Activated CD8-positive, alpha-beta memory T cell treated with anti-CD3 and anti-CD28 coated beads, Interleukin-2, amount 10 ng/mL, durations not matched to agents 7 days and 5 days (primary cell): ENCODE data around the gene IFNL3. TPM values are rescaled to one million over a fixed set of nuclear protein-coding genes. Genes with fewer than 3 reads are reported as not detected.
"Not testable (repeated sequence)": the region's sequence is repeated elsewhere in the genome, so short reads cannot be mapped to it uniquely, and the experiment has no call there.

Experiments used
- ATAC-seq: fragments of 150-1000 bp; cut with Tn5 transposase; one replicate; pipeline ENCODE4 v1.10.0; 2021; ENCODE audit warnings: moderate library complexity
- CTCF ChIA-PET: fragments of 350-600 bp; sonication (Branson Sonifier 250); formaldehyde crosslinking; loops from one replicate; lab custom pipeline; 2021; ENCODE audit warnings: antibody characterized with exemption; lab: Charles Lee
- DNase-seq: peaks from one replicate; pipeline ENCODE4 v3.0.0-alpha.2; 2020
- H3K27ac Mint-ChIP-seq: one replicate; pipeline ENCODE4 v1.8.0; 2021; ENCODE audit warnings: mild to moderate bottlenecking, mixed read lengths
- H3K27me3 Mint-ChIP-seq: one replicate; pipeline ENCODE4 v1.8.0; 2021; ENCODE audit warnings: mixed read lengths
- H3K36me3 Mint-ChIP-seq: one replicate; pipeline ENCODE4 v1.8.0; 2021; ENCODE audit warnings: mild to moderate bottlenecking, mixed read lengths
- H3K4me1 Mint-ChIP-seq: one replicate; pipeline ENCODE4 v1.8.0; 2021; ENCODE audit warnings: mixed read lengths
- H3K4me3 Mint-ChIP-seq: one replicate; pipeline ENCODE4 v1.8.0; 2021; ENCODE audit warnings: mild to moderate bottlenecking, moderate library complexity, mixed read lengths
- H3K9me3 Mint-ChIP-seq: one replicate; pipeline ENCODE4 v1.8.0; 2022; ENCODE audit warnings: low read depth, mixed read lengths
- total RNA-seq, 2 experiments: library from RNA; stranded (reverse); gene quantifications; one replicate each; pipeline ENCODE4 v1.2.3, GENCODE V29; 2021

IFNL3 gene
- total RNA-seq, result under 1 TPM in 1 of 2 experiments, not detected in 1; 0.42 TPM

GRCh38 chr19:39244410-39245100 lies at the start of gene IFNL3:
TSS of gene IFNL3 (minus strand) at chr19:39245006. CDS start at chr19:39244967, 39 bp downstream.
- H3K9me3 Mint-ChIP-seq, ATAC-seq, H3K4me1 Mint-ChIP-seq, H3K4me3 Mint-ChIP-seq, DNase-seq, H3K27ac Mint-ChIP-seq, CTCF ChIA-PET, H3K36me3 Mint-ChIP-seq: not testable (repeated sequence)
- H3K27me3 Mint-ChIP-seq, result peaks cover 15% of the 10 kb centered on the region

- peaks cover 27% of the 10 kb centered on the region for H3K4me1 Mint-ChIP-seq
- no peak overlapping the region for H3K27ac Mint-ChIP-seq
- DNase-seq (no peak), ATAC-seq (no peak)
- no peaks in the 10 kb centered on the region for H3K9me3 Mint-ChIP-seq
- peaks cover 2% of the 10 kb centered on the region for H3K36me3 Mint-ChIP-seq
- no peak overlapping the region for H3K4me3 Mint-ChIP-seq
- CTCF ChIA-PET, result interaction anchor here (0.9 kb wide), 2 partner anchors 19 to 173 kb away, joined by 3 read pairs; no protein-coding TSS in a partner anchor
- H3K27me3 Mint-ChIP-seq, result peaks cover 31% of the 10 kb centered on the region
Observed at GRCh38 chr19:39293394-39293793, 48.6 kb upstream of the IFNL3 start.

- H3K4me3 Mint-ChIP-seq, result no peak overlapping the region
- ATAC-seq (no peak), DNase-seq (no peak)
- no peaks in the 10 kb centered on the region for H3K4me1 Mint-ChIP-seq
- peaks cover 27% of the 10 kb centered on the region for H3K27me3 Mint-ChIP-seq
- peaks cover 2% of the 10 kb centered on the region for H3K36me3 Mint-ChIP-seq
- H3K9me3 Mint-ChIP-seq, result no peaks in the 10 kb centered on the region
- CTCF ChIA-PET, result no interaction called here
- no peak overlapping the region for H3K27ac Mint-ChIP-seq
Observed at GRCh38 chr19:39284032-39284431, 39.2 kb upstream of the IFNL3 start.

GRCh38 chr19:39282021-39282420 lies 37.2 kb upstream of the IFNL3 start:
- Mint-ChIP-seq H3K9me3 (no peaks in the 10 kb centered on the region), H3K4me3 (no peak overlapping the region), H3K4me1 (peaks cover 2% of the 10 kb centered on the region), H3K36me3 (peaks cover 2% of the 10 kb centered on the region), H3K27me3 (peaks cover 18% of the 10 kb centered on the region), H3K27ac (no peak overlapping the region)
- ATAC-seq, result no peak
- CTCF ChIA-PET, result no interaction called here
- no peak for DNase-seq

- Mint-ChIP-seq H3K4me1 (peaks cover 2% of the 10 kb centered on the region), H3K36me3 (no peaks in the 10 kb centered on the region), H3K27me3 (peaks cover 8% of the 10 kb centered on the region), H3K9me3 (no peaks in the 10 kb centered on the region), H3K27ac (no peak overlapping the region), H3K4me3 (no peak overlapping the region)
- DNase-seq (no peak), ATAC-seq (no peak)
- CTCF ChIA-PET, result no interaction called here
Observed at GRCh38 chr19:39277598-39277997, 32.8 kb upstream of the IFNL3 start.

- H3K27me3 Mint-ChIP-seq, result peaks cover 8% of the 10 kb centered on the region
- H3K4me3 Mint-ChIP-seq, result no peak overlapping the region
- no peak for ATAC-seq
- CTCF ChIA-PET, result no interaction called here
- no peak overlapping the region for H3K27ac Mint-ChIP-seq
- H3K9me3 Mint-ChIP-seq, result no peaks in the 10 kb centered on the region
- peaks cover 2% of the 10 kb centered on the region for H3K4me1 Mint-ChIP-seq
- no peaks in the 10 kb centered on the region for H3K36me3 Mint-ChIP-seq
- no peak for DNase-seq
Observed at GRCh38 chr19:39276740-39277139, 31.9 kb upstream of the IFNL3 start.

- CTCF ChIA-PET, result no interaction called here
- H3K36me3 Mint-ChIP-seq, result no peaks in the 10 kb centered on the region
- H3K9me3 Mint-ChIP-seq, result no peaks in the 10 kb centered on the region
- DNase-seq (no peak), ATAC-seq (no peak)
- peaks cover 2% of the 10 kb centered on the region for H3K4me1 Mint-ChIP-seq
- H3K27me3 Mint-ChIP-seq, result peaks cover 14% of the 10 kb centered on the region
- H3K4me3 Mint-ChIP-seq, result no peak overlapping the region
- H3K27ac Mint-ChIP-seq, result no peak overlapping the region
Observed at GRCh38 chr19:39275578-39275977, 30.8 kb upstream of the IFNL3 start.

- H3K27me3 Mint-ChIP-seq, result peaks cover 18% of the 10 kb centered on the region
- ATAC-seq, H3K27ac Mint-ChIP-seq, H3K36me3 Mint-ChIP-seq, CTCF ChIA-PET, H3K4me3 Mint-ChIP-seq, H3K4me1 Mint-ChIP-seq, H3K9me3 Mint-ChIP-seq, DNase-seq: not testable (repeated sequence)
Observed at GRCh38 chr19:39273859-39274258, 29.1 kb upstream of the IFNL3 start.

- Mint-ChIP-seq H3K27ac (no peak overlapping the region), H3K27me3 (peaks cover 20% of the 10 kb centered on the region), H3K36me3 (no peaks in the 10 kb centered on the region), H3K4me1 (no peaks in the 10 kb centered on the region), H3K9me3 (no peaks in the 10 kb centered on the region), H3K4me3 (no peak overlapping the region)
- CTCF ChIA-PET, result no interaction called here
- DNase-seq (no peak), ATAC-seq (no peak)
Observed at GRCh38 chr19:39270036-39270871, 25.4 kb upstream of the IFNL3 start.

GRCh38 chr19:39269369-39269768 lies 24.6 kb upstream of the IFNL3 start:
- DNase-seq, H3K36me3 Mint-ChIP-seq, H3K9me3 Mint-ChIP-seq, H3K4me3 Mint-ChIP-seq, ATAC-seq, CTCF ChIA-PET, H3K4me1 Mint-ChIP-seq, H3K27ac Mint-ChIP-seq: not testable (repeated sequence)
- peaks cover 27% of the 10 kb centered on the region for H3K27me3 Mint-ChIP-seq

GRCh38 chr19:39268531-39269223 lies 23.9 kb upstream of the IFNL3 start:
- H3K4me3 Mint-ChIP-seq, ATAC-seq, DNase-seq, CTCF ChIA-PET, H3K9me3 Mint-ChIP-seq, H3K36me3 Mint-ChIP-seq, H3K4me1 Mint-ChIP-seq, H3K27ac Mint-ChIP-seq: not testable (repeated sequence)
- peaks cover 33% of the 10 kb centered on the region for H3K27me3 Mint-ChIP-seq

- H3K4me1 Mint-ChIP-seq, H3K27ac Mint-ChIP-seq, H3K9me3 Mint-ChIP-seq, H3K4me3 Mint-ChIP-seq, DNase-seq, H3K36me3 Mint-ChIP-seq: not testable (repeated sequence)
- peaks cover 39% of the 10 kb centered on the region for H3K27me3 Mint-ChIP-seq
- CTCF ChIA-PET, result interaction anchor here (1.0 kb wide), 1 partner anchor 177 kb away, joined by 5 read pairs; the partner anchor contains the start of gene SUPT5H
- peak; percentile 60 for ATAC-seq
Observed at GRCh38 chr19:39268085-39268484, 23.3 kb upstream of the IFNL3 start, which contains the start of gene IFNL2. TSS of gene IFNL2 (plus strand) at chr19:39268396. CDS start at chr19:39268569, 173 bp downstream.

GRCh38 chr19:39265321-39265916 lies 20.6 kb upstream of the IFNL3 start:
- CTCF ChIA-PET, result interaction anchor here (1.2 kb wide), 1 partner anchor 13 kb away, joined by 3 read pairs; no protein-coding TSS in a partner anchor
- no peaks in the 10 kb centered on the region for H3K36me3 Mint-ChIP-seq
- H3K4me1 Mint-ChIP-seq, result peaks cover 1% of the 10 kb centered on the region
- H3K4me3 Mint-ChIP-seq, result no peak overlapping the region
- DNase-seq (no peak), ATAC-seq (no peak)
- no peak overlapping the region for H3K27ac Mint-ChIP-seq
- no peaks in the 10 kb centered on the region for H3K9me3 Mint-ChIP-seq
- peaks cover 50% of the 10 kb centered on the region for H3K27me3 Mint-ChIP-seq
